Natural killer cell (primary cell): ENCODE data around the gene KRT35. TPM values are rescaled to one million over a fixed set of nuclear protein-coding genes. Genes with fewer than 3 reads are reported as not detected.

Experiments
- ATAC-seq, 3 donors: fragments of 150-1000 bp in 2 of 3; fragments of 200-7000 bp in 1 of 3; cut with Tn5 transposase; 1 replicate in 1 of 3; 2 replicates in 2 of 3; pipeline ENCODE4 v1.10.0; 2021; ENCODE audit warnings: mild to moderate bottlenecking in 2 of 3, moderate library complexity in 2 of 3
- DNase-seq, 2 donors: peaks; one replicate each; pipeline versions ENCODE4 v3.0.0 to v3.0.0-alpha.2; 2013 to 2021; ENCODE audit warnings: mixed read lengths in 1 of 2
- H3K27ac ChIP-seq: one replicate; pipeline ENCODE4 v1.5.1; 2013; ENCODE audit warnings: mild to moderate bottlenecking, low read length
- H3K27me3 ChIP-seq: one replicate; pipeline ENCODE4 v1.6.1; 2013; ENCODE audit warnings: low read length; ENCODE audit not compliant: control insufficient read depth, insufficient read depth
- H3K36me3 ChIP-seq: one replicate; pipeline ENCODE4 v1.6.1; 2013; ENCODE audit warnings: low read length; ENCODE audit not compliant: control insufficient read depth, insufficient read depth
- H3K4me1 ChIP-seq: one replicate; pipeline ENCODE4 v1.6.1; 2013; ENCODE audit warnings: low read length; ENCODE audit not compliant: control insufficient read depth, insufficient read depth
- H3K4me3 ChIP-seq: one replicate; pipeline ENCODE4 v1.5.1; 2013; ENCODE audit warnings: low read length
- H3K9me3 ChIP-seq: one replicate; pipeline ENCODE4 v1.6.1; 2013; ENCODE audit warnings: low read length; ENCODE audit not compliant: control insufficient read depth, insufficient read depth
- H3K27ac Mint-ChIP-seq, 2 donors: one replicate each; pipeline ENCODE4 v1.8.0; 2022; ENCODE audit warnings: mild to moderate bottlenecking in 2 of 2, mixed read lengths in 2 of 2, moderate library complexity in 1 of 2
- H3K27me3 Mint-ChIP-seq, 2 donors: one replicate each; pipeline ENCODE4 v1.8.0; 2022; ENCODE audit warnings: low read depth in 2 of 2, mixed read lengths in 2 of 2
- H3K36me3 Mint-ChIP-seq: one replicate; pipeline ENCODE4 v1.8.0; 2022; ENCODE audit warnings: mixed read lengths
- H3K4me1 Mint-ChIP-seq, 2 donors: one replicate each; pipeline ENCODE4 v1.8.0; 2022; ENCODE audit warnings: mixed read lengths in 2 of 2
- H3K4me3 Mint-ChIP-seq: one replicate; pipeline ENCODE4 v1.8.0; 2022; ENCODE audit warnings: mild to moderate bottlenecking, moderate library complexity, mixed read lengths
- H3K9me3 Mint-ChIP-seq, 2 donors: one replicate each; pipeline ENCODE4 v1.8.0; 2022; ENCODE audit warnings: mixed read lengths in 2 of 2
- WGBS: methylation state at CpG from one replicate; pipeline ENCODE4 v1.1.7; 2013; ENCODE audit warnings: missing lambda C conversion rate; ENCODE audit not compliant: insufficient coverage; 5-methylcytosine and 5-hydroxymethylcytosine counted together
- intact Hi-C: fragments of 100-400 bp; cut with micrococcal nuclease; formaldehyde crosslinking; loops from one replicate; pipeline ENCODE4 v1.14.2; 2022
- total RNA-seq, 4 donors: library from RNA; stranded (reverse); fragments of 120-200 nt in 1 of 4; gene quantifications; one replicate each; pipeline versions ENCODE4 v1.2.3 to v1.2.4, GENCODE V29; 2013 to 2022
- TF ChIP-seq, protein P1 (sequence below): fragments of 200-600 bp; IDR thresholded peaks from one replicate; pipeline ENCODE4 v1.8.0; 2022; ENCODE audit warnings: antibody characterized with exemption

The KRT35 gene
- total RNA-seq, 3 donors from 2014 or later (not counting 1 experiment from before 2014, with no cell fraction given): not detected

GRCh38 chr17:41499714-41500113, 18.8 kb upstream of the KRT35 start:
- no peaks in the 10 kb centered on the region for H3K27me3 ChIP-seq
- no peak overlapping the region for H3K27ac ChIP-seq
- Mint-ChIP-seq H3K4me1 (no peaks in the 10 kb centered on the region), H3K27ac (no peak overlapping the region), H3K4me3 (no peak overlapping the region), H3K27me3 (peaks cover 12 to 20% of the 10 kb centered on the region in 2 donors), H3K9me3 (no peaks in the 10 kb centered on the region), H3K36me3 (no peaks in the 10 kb centered on the region)
- intact Hi-C loops: no loop called here
- H3K4me1 ChIP-seq: peaks cover 21% of the 10 kb centered on the region
- TF ChIP-seq, protein P1, sequence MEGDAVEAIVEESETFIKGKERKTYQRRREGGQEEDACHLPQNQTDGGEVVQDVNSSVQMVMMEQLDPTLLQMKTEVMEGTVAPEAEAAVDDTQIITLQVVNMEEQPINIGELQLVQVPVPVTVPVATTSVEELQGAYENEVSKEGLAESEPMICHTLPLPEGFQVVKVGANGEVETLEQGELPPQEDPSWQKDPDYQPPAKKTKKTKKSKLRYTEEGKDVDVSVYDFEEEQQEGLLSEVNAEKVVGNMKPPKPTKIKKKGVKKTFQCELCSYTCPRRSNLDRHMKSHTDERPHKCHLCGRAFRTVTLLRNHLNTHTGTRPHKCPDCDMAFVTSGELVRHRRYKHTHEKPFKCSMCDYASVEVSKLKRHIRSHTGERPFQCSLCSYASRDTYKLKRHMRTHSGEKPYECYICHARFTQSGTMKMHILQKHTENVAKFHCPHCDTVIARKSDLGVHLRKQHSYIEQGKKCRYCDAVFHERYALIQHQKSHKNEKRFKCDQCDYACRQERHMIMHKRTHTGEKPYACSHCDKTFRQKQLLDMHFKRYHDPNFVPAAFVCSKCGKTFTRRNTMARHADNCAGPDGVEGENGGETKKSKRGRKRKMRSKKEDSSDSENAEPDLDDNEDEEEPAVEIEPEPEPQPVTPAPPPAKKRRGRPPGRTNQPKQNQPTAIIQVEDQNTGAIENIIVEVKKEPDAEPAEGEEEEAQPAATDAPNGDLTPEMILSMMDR: no peak
- ATAC-seq (no peak), DNase-seq (no peak)
- no peaks in the 10 kb centered on the region for H3K9me3 ChIP-seq
- H3K4me3 ChIP-seq: no peak overlapping the region
- no peaks in the 10 kb centered on the region for H3K36me3 ChIP-seq
- WGBS: 82% methylated on average over 5 of the region's 5 CpGs

DNA sequence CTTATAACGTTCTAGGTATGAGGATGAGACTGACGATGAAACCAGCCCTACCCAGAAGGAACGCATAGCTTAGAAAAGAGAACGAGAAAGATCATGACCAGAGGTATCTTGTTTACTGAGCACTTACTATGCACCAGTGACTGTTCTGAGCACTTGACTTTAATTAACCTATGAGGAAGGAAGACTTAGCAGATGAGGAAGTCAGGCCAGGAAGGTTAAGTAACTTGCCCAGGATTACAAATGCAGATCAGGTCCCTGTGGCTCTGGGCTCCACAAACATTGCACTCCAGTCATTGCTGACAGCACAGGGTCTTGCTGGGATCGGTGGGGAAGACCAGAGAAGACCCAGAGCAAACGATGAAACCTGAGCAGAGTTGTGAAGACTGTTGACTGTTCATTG, 17.3 kb upstream of the KRT35 start:
- DNase-seq (no peak), ATAC-seq (peak in 1 of 3 donors; percentile 46)
- WGBS: 76% methylated on average over 6 of the region's 6 CpGs
- intact Hi-C loops: no loop called here
- no peaks in the 10 kb centered on the region for H3K36me3 ChIP-seq
- no peak overlapping the region for H3K27ac Mint-ChIP-seq
- H3K27me3 Mint-ChIP-seq: peaks cover 12 to 20% of the 10 kb centered on the region in 2 donors
- no peak overlapping the region for H3K4me3 ChIP-seq
- H3K27me3 ChIP-seq: no peaks in the 10 kb centered on the region
- no peaks in the 10 kb centered on the region for H3K4me1 Mint-ChIP-seq
- H3K36me3 Mint-ChIP-seq: no peaks in the 10 kb centered on the region
- H3K9me3 Mint-ChIP-seq: no peaks in the 10 kb centered on the region
- TF ChIP-seq, protein P1: no peak
- peaks cover 21% of the 10 kb centered on the region for H3K4me1 ChIP-seq
- no peaks in the 10 kb centered on the region for H3K9me3 ChIP-seq
- H3K4me3 Mint-ChIP-seq: no peak overlapping the region
- no peak overlapping the region for H3K27ac ChIP-seq

DNA sequence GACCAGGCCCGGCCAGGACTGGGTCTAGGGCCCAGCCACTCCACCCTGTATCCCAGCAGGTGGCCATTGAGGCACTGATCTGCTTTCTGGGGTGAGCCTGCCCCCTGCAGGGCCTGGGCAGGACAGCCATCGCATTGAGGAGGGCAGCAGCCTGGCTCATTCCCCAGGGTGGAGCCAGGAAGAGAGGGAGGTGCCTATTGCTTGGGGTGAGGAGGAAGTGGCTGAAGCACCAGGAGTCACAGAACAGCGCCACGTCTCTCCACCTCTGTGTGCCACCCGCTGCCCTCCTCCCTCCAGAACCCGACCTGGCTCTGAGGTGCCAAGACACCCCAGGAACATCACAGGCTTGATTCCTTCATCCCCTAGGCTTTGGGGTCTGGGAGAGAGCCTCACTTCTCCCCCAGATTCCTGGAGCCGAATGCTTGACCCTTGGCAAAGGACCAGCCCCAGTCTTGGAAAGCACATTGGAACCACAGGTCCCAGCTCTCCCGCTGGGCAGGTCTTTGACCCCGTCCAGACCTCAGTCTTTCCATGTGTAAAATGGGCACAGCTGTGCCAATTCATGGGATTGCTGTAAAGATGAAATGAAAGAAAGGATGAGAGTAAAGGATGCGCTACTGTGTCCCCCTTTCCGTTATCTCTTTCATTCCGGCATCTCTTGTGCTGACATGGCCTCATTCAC, 16.0 kb upstream of the KRT35 start:
- 53% methylated on average over 12 of the region's 12 CpGs for WGBS

More for the DNA sequence above, 16.0 kb upstream of the KRT35 start:
- Mint-ChIP-seq H3K9me3 (no peaks in the 10 kb centered on the region), H3K4me1 (no peaks in the 10 kb centered on the region), H3K4me3 (no peak overlapping the region), H3K27me3 (peaks cover 12 to 20% of the 10 kb centered on the region in 2 donors), H3K27ac (no peak overlapping the region), H3K36me3 (no peaks in the 10 kb centered on the region)
- TF ChIP-seq, protein P1: no peak
- Histone ChIP-seq H3K27ac (no peak overlapping the region), H3K9me3 (no peaks in the 10 kb centered on the region), H3K36me3 (no peaks in the 10 kb centered on the region), H3K27me3 (no peaks in the 10 kb centered on the region), H3K4me1 (peaks cover 21% of the 10 kb centered on the region), H3K4me3 (no peak overlapping the region)
- intact Hi-C loops: no loop called here
- ATAC-seq (peak in 2 of 3 donors; percentile 61 to 68), DNase-seq (peak in 1 of 2 donors; percentile 71)
